ENCODE measurements around the gene CADM4. TPM values are rescaled to one million over a fixed set of nuclear protein-coding genes. Genes with fewer than 3 reads are reported as not detected.

Gene CADM4
- total and polyA plus RNA-seq, 2 of the 8 experiments (the other 6 are each of a cell fraction or from before 2014, with no cell fraction given), result 13.5 to 25.0 TPM

- no peak for TF ChIP-seq CHD7 (IDR thresholded peaks at IDR 0.05; ENCODE audit: insufficient replicate concordance, low read length)
Measured at GRCh38 chr19:43684326-43684725, 44.7 kb upstream of the CADM4 start (continued).
